GM08714 (cell line): ENCODE results near the gene PAX5.

ENCODE experiments used
- H3K4me3 ChIP-seq: fragments of 200-500 bp; sonication (Bioruptor generic); 2 replicates; pipeline ENCODE4 v1.5.1; 2014; ENCODE audit warnings: mild to moderate bottlenecking, low read length, inconsistent platforms
- ZNF274 ChIP-seq: IDR thresholded peaks from 2 replicates; pipeline ENCODE4 v1.6.1; 2012; ENCODE audit warnings: mild to moderate bottlenecking, low read depth, low read length

PAX5 gene

GRCh38 chr9:36836486-36836885 lies 197.6 kb downstream of the PAX5 start:
- no peak overlapping the region for H3K4me3 ChIP-seq
- TF ChIP-seq ZNF274: no peak

DNA sequence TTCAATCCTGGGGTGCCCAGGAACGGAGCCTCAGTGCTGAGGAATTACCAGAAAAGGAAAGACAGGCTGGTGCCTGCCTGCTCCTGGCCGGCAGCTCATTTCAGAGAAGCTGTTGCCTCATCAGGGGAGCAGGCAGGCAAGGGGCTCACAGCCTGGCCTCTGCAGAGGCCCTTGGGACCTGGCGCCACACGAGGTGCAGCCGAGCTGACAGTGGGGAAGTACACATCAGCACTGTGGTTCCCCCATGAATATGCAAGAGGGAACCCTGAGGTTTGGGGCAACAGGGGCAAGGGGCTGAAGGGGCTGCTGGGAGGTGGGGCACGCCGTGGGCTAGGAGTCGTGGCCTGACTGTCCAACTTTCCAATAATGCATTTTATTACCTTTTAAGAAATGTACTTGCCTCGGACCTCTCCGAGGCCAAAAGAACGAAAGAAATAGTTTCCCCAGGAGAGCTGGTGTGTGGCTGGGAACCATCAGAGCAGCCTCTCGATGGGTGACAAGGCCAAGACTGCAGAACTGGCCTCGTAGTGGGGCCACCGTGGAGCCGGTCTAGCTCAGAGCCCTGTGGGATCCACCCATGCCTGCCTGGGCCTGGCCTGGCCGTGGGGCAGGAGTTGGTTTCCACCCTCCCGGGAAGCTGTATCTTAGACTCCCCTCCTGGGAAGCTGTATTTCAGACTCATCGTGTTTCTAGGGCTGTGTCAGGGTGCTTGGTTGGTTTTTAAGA lies 198.6 kb downstream of the PAX5 start:
- no peak overlapping the region for H3K4me3 ChIP-seq
- TF ChIP-seq ZNF274: no peak

GRCh38 chr9:36834736-36835135 lies 199.3 kb downstream of the PAX5 start:
- H3K4me3 ChIP-seq: no peak overlapping the region
- TF ChIP-seq ZNF274: no peak

DNA sequence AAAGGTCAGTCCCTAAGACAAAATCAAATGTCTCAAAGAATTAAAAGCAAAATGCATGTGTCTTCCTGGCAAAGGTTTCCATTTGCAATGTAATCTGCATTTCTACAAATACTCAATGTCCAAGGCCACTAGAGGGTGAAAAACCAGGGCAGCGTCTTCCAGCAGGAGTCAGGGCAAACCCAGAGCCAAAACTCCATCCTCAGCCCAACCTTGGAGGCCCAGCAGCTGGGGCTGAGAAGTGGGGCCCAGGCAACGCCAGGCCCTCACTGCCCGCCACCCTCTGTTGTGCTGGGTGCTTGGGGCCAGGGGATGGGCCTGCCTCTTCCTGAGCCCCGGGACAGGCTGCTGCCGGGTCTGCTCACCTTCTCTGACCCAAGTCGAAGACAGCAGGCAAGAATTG lies 200.1 kb downstream of the PAX5 start:
- no peak for TF ChIP-seq ZNF274
- H3K4me3 ChIP-seq: no peak overlapping the region

- no peak overlapping the region for H3K4me3 ChIP-seq
Observed at GRCh38 chr9:36832164-36832795, 201.8 kb downstream of the PAX5 start.

DNA sequence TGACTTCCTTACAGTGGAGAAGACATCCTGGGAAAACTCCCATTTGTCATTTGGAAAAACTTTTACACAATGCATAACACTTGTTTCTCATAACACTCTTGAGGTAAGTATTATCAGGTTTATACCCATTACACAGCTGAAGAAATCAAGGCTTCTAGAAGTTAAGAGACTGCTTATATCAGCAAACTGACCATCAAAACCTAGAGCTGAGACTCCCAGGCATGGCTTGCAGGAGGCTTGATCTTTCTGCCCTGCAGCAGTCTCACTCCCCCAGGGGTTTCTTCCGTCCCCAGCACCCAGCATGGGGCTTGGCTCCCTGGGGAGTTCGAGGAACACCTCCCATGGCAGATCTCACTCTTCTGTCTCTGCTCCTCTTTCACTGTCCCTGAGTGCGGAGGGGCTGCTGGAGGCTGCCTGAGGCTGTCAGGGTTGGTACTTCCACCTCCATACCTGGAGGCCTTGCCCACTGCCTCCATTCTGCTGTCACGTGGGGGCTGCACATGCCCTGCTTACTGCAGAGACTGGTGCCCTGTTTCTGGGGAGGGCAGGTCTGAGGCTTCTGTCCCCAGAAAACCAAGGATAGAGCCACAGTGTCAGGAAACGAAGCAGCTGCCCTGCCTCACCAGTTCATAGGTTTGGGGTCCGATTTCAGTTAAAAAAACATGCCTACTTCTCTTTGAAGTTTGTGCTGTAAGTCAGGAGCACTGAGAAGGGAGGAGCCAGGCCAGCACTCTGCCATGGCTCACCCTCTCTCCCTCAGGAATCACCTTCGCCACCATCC lies 202.5 kb downstream of the PAX5 start:
- no peak overlapping the region for H3K4me3 ChIP-seq
- no peak for TF ChIP-seq ZNF274

More at GRCh38 chr9:36832164-36832795, 201.8 kb downstream of the PAX5 start:
- TF ChIP-seq ZNF274: no peak

- H3K4me3 ChIP-seq: no peak overlapping the region
- TF ChIP-seq ZNF274: no peak
Observed at GRCh38 chr9:36828611-36829013, 205.5 kb downstream of the PAX5 start.

- no peak overlapping the region for H3K4me3 ChIP-seq
- TF ChIP-seq ZNF274: no peak
Observed at GRCh38 chr9:36827593-36827992, 206.5 kb downstream of the PAX5 start.

DNA sequence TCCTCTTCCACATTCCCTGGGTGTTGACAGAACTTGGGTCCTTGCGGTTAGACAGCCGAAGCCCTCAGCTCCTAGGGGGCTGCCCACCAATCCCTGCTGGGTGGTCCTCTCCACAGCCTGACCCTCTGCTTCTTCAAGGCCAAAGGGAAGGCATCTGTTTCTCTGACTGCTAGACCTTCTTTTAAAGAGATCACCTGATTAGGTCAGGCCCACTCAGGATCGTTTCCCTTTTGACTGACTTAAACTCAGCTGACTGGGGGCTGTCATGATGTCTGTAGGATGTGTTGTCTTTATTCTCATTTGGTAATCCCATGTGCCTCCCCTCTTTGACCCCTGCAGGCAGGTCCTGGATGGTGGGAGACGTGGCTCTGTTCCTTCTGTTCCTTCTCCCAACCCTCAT lies 207.5 kb downstream of the PAX5 start:
- TF ChIP-seq ZNF274: no peak
- no peak overlapping the region for H3K4me3 ChIP-seq

DNA sequence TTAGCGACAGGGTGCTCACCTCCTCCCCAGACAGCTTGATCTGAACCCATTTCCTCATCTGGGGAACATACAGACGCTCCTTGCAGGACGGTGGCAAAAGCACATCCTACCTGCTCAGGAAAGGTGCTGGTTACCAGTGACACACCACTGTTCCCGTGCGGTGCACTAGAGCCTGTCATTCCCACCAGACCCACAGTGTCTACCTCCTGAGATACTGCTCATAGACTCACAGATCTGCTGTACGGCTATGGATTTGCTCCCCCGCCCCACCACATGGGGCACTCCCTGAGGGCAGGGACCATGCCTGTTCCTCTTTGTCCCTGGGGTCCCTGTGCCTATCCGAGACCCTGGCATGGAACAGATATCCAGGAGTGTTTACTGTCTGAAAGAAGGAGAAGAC lies 208.9 kb downstream of the PAX5 start:
- H3K4me3 ChIP-seq: no peak overlapping the region
- TF ChIP-seq ZNF274: no peak

DNA sequence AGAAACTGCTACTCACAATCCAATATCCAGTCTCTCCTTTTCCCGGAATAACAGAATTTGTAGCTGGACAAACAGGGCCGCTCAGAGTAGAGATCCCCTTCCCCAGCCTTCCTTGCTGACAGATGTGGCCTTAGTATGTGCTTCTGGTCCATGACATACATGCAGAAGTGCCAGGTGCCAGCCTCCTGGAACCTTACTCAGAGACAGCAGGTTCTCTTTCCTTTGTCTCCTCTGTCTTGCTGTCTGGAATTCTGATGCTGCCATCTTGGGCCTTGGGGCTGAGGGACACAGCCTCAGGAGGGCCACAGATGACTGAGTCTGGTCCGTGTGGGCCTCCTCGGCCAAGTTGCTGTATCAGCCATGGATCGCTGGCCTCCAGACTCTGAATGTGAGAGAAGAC lies 210.1 kb downstream of the PAX5 start:
- H3K4me3 ChIP-seq: no peak overlapping the region
- TF ChIP-seq ZNF274: no peak

DNA sequence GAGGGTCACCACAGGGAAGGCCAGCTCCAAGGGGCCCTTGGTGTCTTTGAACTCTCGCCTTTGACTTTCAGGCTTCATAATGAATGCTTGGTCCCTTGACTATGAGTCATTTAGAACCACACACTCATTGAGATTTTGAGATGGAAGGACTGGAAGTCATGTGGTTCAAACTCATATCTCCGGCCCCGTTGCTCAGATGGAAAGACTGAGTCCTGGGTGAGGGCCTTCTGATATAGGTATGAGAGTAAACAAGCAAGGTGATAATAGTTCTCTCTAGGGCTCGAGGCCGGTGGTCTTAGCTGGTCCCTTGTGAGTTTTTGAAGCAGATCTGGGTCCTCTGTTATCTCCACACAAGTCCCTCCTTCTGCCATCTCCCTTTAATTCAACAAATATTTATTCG lies 210.6 kb downstream of the PAX5 start:
- TF ChIP-seq ZNF274: no peak
- H3K4me3 ChIP-seq: no peak overlapping the region

DNA sequence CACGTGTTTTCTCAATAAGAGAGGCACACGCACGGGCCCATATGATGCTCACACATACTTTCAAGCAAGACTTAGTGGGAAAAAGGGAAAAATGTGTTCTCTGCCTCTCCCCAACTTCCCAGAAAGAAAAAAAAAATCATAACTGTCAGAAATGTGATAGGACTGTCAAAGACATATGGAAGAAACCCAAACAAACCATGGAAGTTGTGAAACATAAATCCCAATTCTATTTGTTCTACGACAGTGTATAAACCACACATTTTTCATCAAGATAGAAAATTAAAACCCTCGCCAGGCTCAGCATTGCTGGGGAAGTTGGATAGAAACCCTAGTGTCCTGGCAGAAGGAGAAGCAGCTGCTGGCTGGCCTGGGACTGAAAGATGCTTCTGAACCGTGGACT lies 211.9 kb downstream of the PAX5 start:
- no peak overlapping the region for H3K4me3 ChIP-seq
- TF ChIP-seq ZNF274: no peak

DNA sequence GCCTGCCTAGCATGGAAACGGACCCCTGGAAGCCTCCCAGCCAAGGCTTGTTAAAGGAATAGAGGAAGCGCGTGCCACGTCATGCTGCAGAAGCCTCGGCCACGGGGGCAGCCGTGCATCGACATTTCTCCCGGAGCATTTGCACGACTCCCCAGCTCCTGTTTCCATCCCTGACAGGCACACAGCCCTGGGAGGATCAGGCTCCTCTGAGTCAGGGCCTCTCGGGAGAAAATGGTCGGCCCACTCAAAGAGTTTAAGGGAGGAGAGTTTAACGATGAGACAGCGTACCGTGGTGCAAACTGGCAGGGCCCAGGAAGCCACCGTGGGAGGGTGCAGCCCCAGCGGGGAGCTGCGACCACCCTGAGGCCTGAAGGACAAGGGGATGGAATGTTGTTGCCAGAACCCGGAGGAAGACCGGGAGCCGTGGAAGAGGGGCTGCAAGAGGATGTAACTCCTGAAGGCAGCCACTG lies 213.6 kb downstream of the PAX5 start:
- H3K4me3 ChIP-seq: no peak overlapping the region
- TF ChIP-seq ZNF274: no peak
